ENCODE results near the gene RTL1.

The RTL1 gene

GRCh38 chr14:100911665-100912316 is 8.3 kb upstream of the RTL1 start:
- intact Hi-C loops (cut with DNase I; ENCODE audit: low total_unique reads): no loop called here
- no peaks in the 10 kb centered on the region for H3K9me3 ChIP-seq
- H3K36me3 ChIP-seq: no peaks in the 10 kb centered on the region
- no peak overlapping the region for H3K4me3 ChIP-seq
- no peak for TF ChIP-seq CTCF (IDR thresholded peaks at IDR 0.05)
- H3K27me3 ChIP-seq: peaks cover 0 to 6% of the 10 kb centered on the region in 2 donors
- no peak overlapping the region for H3K27ac ChIP-seq
- no peak for DNase-seq
- no peaks in the 10 kb centered on the region for H3K4me1 ChIP-seq

GRCh38 chr14:100910888-100911664 is 7.6 kb upstream of the RTL1 start:
- TF ChIP-seq CTCF (IDR thresholded peaks at IDR 0.05): no peak
- Histone ChIP-seq H3K4me3 (no peak overlapping the region), H3K27me3 (peaks cover 0 to 11% of the 10 kb centered on the region in 2 donors), H3K9me3 (no peaks in the 10 kb centered on the region), H3K27ac (no peak overlapping the region), H3K4me1 (no peaks in the 10 kb centered on the region), H3K36me3 (no peaks in the 10 kb centered on the region)
- intact Hi-C loops (cut with DNase I; ENCODE audit: low total_unique reads): no loop called here
- no peak for DNase-seq

- Histone ChIP-seq H3K27ac (no peak overlapping the region), H3K4me1 (no peaks in the 10 kb centered on the region), H3K27me3 (peaks cover 0 to 18% of the 10 kb centered on the region in 2 donors), H3K36me3 (no peaks in the 10 kb centered on the region), H3K9me3 (no peaks in the 10 kb centered on the region), H3K4me3 (no peak overlapping the region)
- intact Hi-C loops (cut with DNase I; ENCODE audit: low total_unique reads): no loop called here
- DNase-seq: no peak
- TF ChIP-seq CTCF (IDR thresholded peaks at IDR 0.05): no peak
Measured at GRCh38 chr14:100909439-100909838, 5.9 kb upstream of the RTL1 start.

GRCh38 chr14:100907240-100907639 is 3.7 kb upstream of the RTL1 start:
- no peak for DNase-seq
- no peak for TF ChIP-seq CTCF (IDR thresholded peaks at IDR 0.05)
- Histone ChIP-seq H3K9me3 (no peaks in the 10 kb centered on the region), H3K36me3 (no peaks in the 10 kb centered on the region), H3K27ac (no peak overlapping the region), H3K4me3 (no peak overlapping the region), H3K4me1 (no peaks in the 10 kb centered on the region), H3K27me3 (peaks cover 0 to 40% of the 10 kb centered on the region in 2 donors)
- intact Hi-C loops (cut with DNase I; ENCODE audit: low total_unique reads): no loop called here

GRCh38 chr14:100906420-100906819 is 2.9 kb upstream of the RTL1 start:
- Histone ChIP-seq H3K9me3 (no peaks in the 10 kb centered on the region), H3K4me1 (no peaks in the 10 kb centered on the region), H3K4me3 (no peak overlapping the region), H3K27me3 (peaks cover 0 to 48% of the 10 kb centered on the region in 2 donors), H3K27ac (no peak overlapping the region), H3K36me3 (peaks cover 0 to 3% (median 0%) of the 10 kb centered on the region in 3 donors)
- no peak for TF ChIP-seq CTCF (IDR thresholded peaks at IDR 0.05)
- intact Hi-C loops (cut with DNase I; ENCODE audit: low total_unique reads): no loop called here
- DNase-seq: no peak
